Cerebellar cortex (tissue), 1 donor: ENCODE results near the gene SMG6.
A peak's percentile ranks its signal among the peaks of the same experiment; 100 is the strongest.
"Not testable (repeated sequence)": the region's sequence is repeated elsewhere in the genome, so short reads cannot be mapped to it uniquely, and the experiment has no call there.

ENCODE experiments used
- DNase-seq: peaks from one replicate; pipeline ENCODE4 v3.0.0-alpha.2; 2015; ENCODE audit warnings: low spot score

Gene SMG6

GRCh38 chr17:2178798-2179501 lies 124.6 kb downstream of the SMG6 start:
- DNase-seq: no peak

- DNase-seq: no peak
These were observed 126.3 kb downstream of the SMG6 start for GRCh38 chr17:2177235-2177811.

GRCh38 chr17:2176499-2177169 lies 127.0 kb downstream of the SMG6 start:
- no peak for DNase-seq

- no peak for DNase-seq
These were observed 128.3 kb downstream of the SMG6 start for GRCh38 chr17:2175294-2175628.

- no peak for DNase-seq
These were observed 128.9 kb downstream of the SMG6 start for GRCh38 chr17:2174468-2175293.

GRCh38 chr17:2174014-2174413 lies 129.6 kb downstream of the SMG6 start:
- no peak for DNase-seq

- DNase-seq: no peak
These were observed 130.6 kb downstream of the SMG6 start for GRCh38 chr17:2172999-2173398.

- peak; percentile 53 for DNase-seq
These were observed 131.3 kb downstream of the SMG6 start for GRCh38 chr17:2172077-2172851.

GRCh38 chr17:2171702-2172076 lies 131.9 kb downstream of the SMG6 start:
- DNase-seq: no peak

- DNase-seq: no peak
These were observed 133.6 kb downstream of the SMG6 start for GRCh38 chr17:2170023-2170422.

- not testable (repeated sequence) for DNase-seq
These were observed 137.9 kb downstream of the SMG6 start for GRCh38 chr17:2165723-2166122.

- DNase-seq: no peak
These were observed 145.2 kb downstream of the SMG6 start for GRCh38 chr17:2158396-2158780.

- DNase-seq: no peak
These were observed 145.8 kb downstream of the SMG6 start for GRCh38 chr17:2157675-2158395.

- DNase-seq: no peak
These were observed 146.5 kb downstream of the SMG6 start for GRCh38 chr17:2157081-2157480.

- no peak for DNase-seq
These were observed 146.9 kb downstream of the SMG6 start for GRCh38 chr17:2156666-2157065.

- DNase-seq: no peak
These were observed 148.0 kb downstream of the SMG6 start for GRCh38 chr17:2155573-2155972.

- no peak for DNase-seq
These were observed 152.1 kb downstream of the SMG6 start for GRCh38 chr17:2151358-2152033.

GRCh38 chr17:2150806-2151205 lies 152.8 kb downstream of the SMG6 start:
- no peak for DNase-seq

GRCh38 chr17:2149934-2150333 lies 153.7 kb downstream of the SMG6 start:
- DNase-seq: no peak

GRCh38 chr17:2146132-2146871 lies 157.3 kb downstream of the SMG6 start:
- no peak for DNase-seq
